ENCODE results near the gene ANKRD12. TPM values are rescaled to one million over a fixed set of nuclear protein-coding genes. Genes with fewer than 3 reads are reported as not detected.

ANKRD12 gene
- total RNA-seq (2014; rRNA removed; shearing (Covaris generic)) (65.9 and 74.5 TPM in 2 replicates), total RNA-seq (2022) (66.5 and 67.0 TPM in 2 replicates), Bru-seq, nascent RNA (percentile 93 among the genes with signal in this experiment), BruChase-seq, experiment 1, labeled RNA remaining after a 6-hour chase (percentile 84 among the genes with signal in this experiment), BruChase-seq, experiment 2, labeled RNA remaining after a 2-hour chase (percentile 91 among the genes with signal in this experiment)
- long read RNA-seq, partial matches to known transcripts, result 17 of 22 reads
- long read RNA-seq, other reads (novel, unspliced or antisense), result 5 of 22 reads

GRCh38 chr18:9136315-9137155 is at the start of gene ANKRD12:
Gene ANKRD12, plus strand, starts transcription at chr18:9136781. Its CDS starts 45,652 bp downstream, at chr18:9182433.
- H3K27ac ChIP-seq (ENCODE audit: low read depth, low read length, poor library complexity, severe bottlenecking), result peak within 1 kb of the TSS; percentile 94
- peak; percentile 98 for DNase-seq (ENCODE audit: low spot score)
- H3K36me3 ChIP-seq (ENCODE audit: insufficient read depth, low read length), result peaks cover 43% of the 10 kb centered on the region
- intact Hi-C loops (cut with micrococcal nuclease; ENCODE audit: unreplicated experiment), result loop anchor here (1.0 to 10.0 kb wide), 4 partner anchors 34 to 429 kb away; partner anchors contain the start of genes MTCL1, NDUFV2, RALBP1 and TWSG1
- POLR2A ChIA-PET, result interaction anchor here (0.6 to 3.3 kb wide), 9 partner anchors 9 to 792 kb away, joined by 3 to 20 read pairs (median 4); partner anchors contain the start of gene NDUFV2
- TF ChIP-seq CTCF (conservative IDR thresholded peaks at IDR 0.05; ENCODE audit: low read length) (no peak), EZH2phosphoT487 (IDR thresholded peaks at IDR 0.05; ENCODE audit: borderline replicate concordance, low read depth, low read length) (no peak)
- peak within 1 kb of the TSS; percentile 97 for H3K4me2 ChIP-seq (ENCODE audit: low read length)
- peak within 1 kb of the TSS; percentile 84 for H3K4me3 ChIP-seq (ENCODE audit: low read depth, low read length, poor library complexity, severe bottlenecking)
- no peaks in the 10 kb centered on the region for H3K9me2 ChIP-seq (ENCODE audit: insufficient read depth, low read length)
- H3K4me1 ChIP-seq (ENCODE audit: insufficient read depth, low read length, poor library complexity, severe bottlenecking), result peaks cover 45% of the 10 kb centered on the region
- peaks cover 19% of the 10 kb centered on the region for H4K20me1 ChIP-seq (ENCODE audit: insufficient read depth, low read length)
- H3K79me2 ChIP-seq (ENCODE audit: insufficient read depth, low read depth, low read length), result peaks cover 73% of the 10 kb centered on the region
- no peaks in the 10 kb centered on the region for H3K9me3 ChIP-seq (ENCODE audit: low read length)
- BruUV-seq (replicated peaks), result no TSS peak
- CTCF ChIA-PET (ENCODE audit: unreplicated experiment), result interaction anchor here (0.6 to 1.1 kb wide), 2 partner anchors 34 to 791 kb away, joined by 3 to 5 read pairs; partner anchors contain the start of gene NDUFV2
- H2AFZ ChIP-seq (ENCODE audit: low read length), result peak within 1 kb of the TSS; percentile 75

- ChIA-PET POLR2A (no interaction called here), CTCF (ENCODE audit: unreplicated experiment) (no interaction called here)
- Histone ChIP-seq H3K79me2 (ENCODE audit: insufficient read depth, low read depth, low read length) (no peaks in the 10 kb centered on the region), H2AFZ (ENCODE audit: low read length) (no peak overlapping the region), H3K4me3 (ENCODE audit: low read depth, low read length, poor library complexity, severe bottlenecking) (no peak overlapping the region), H3K4me2 (ENCODE audit: low read length) (no peak overlapping the region), H3K4me1 (ENCODE audit: insufficient read depth, low read length, poor library complexity, severe bottlenecking) (peaks cover 18% of the 10 kb centered on the region), H3K27ac (ENCODE audit: low read depth, low read length, poor library complexity, severe bottlenecking) (no peak overlapping the region), H3K9me3 (ENCODE audit: low read length) (no peaks in the 10 kb centered on the region), H3K36me3 (ENCODE audit: insufficient read depth, low read length) (no peaks in the 10 kb centered on the region), H4K20me1 (ENCODE audit: insufficient read depth, low read length) (no peaks in the 10 kb centered on the region), H3K9me2 (ENCODE audit: insufficient read depth, low read length) (no peaks in the 10 kb centered on the region)
- no peak for DNase-seq (ENCODE audit: low spot score)
- intact Hi-C loops (cut with micrococcal nuclease; ENCODE audit: unreplicated experiment), result no loop called here
- no TSS peak for BruUV-seq (replicated peaks)
- TF ChIP-seq CTCF (conservative IDR thresholded peaks at IDR 0.05; ENCODE audit: low read length), result no peak
- TF ChIP-seq EZH2phosphoT487 (IDR thresholded peaks at IDR 0.05; ENCODE audit: borderline replicate concordance, low read depth, low read length), result no peak
Observed at GRCh38 chr18:9087144-9087543, 49.4 kb upstream of the ANKRD12 start.
